OCI-LY3 (cell line): ENCODE measurements around the gene NPHP1.
"Not testable (repeated sequence)": the region's sequence is repeated elsewhere in the genome, so short reads cannot be mapped to it uniquely, and the experiment has no call there.

Experiments used
- EZH2phosphoT487 ChIP-seq: fragments of 200-600 bp; shearing (Covaris generic); IDR thresholded peaks from 2 replicates; pipeline ENCODE4 v1.6.1; 2018; ENCODE audit warnings: antibody characterized with exemption, mixed run types, low read depth
- TF ChIP-seq, protein P1 (sequence below): fragments of 200-600, 300-600 bp; sonication (generic); IDR thresholded peaks from 2 replicates; pipeline ENCODE4 v1.5.1; 2014; ENCODE audit warnings: antibody characterized with exemption, low read length, low read depth

DNA sequence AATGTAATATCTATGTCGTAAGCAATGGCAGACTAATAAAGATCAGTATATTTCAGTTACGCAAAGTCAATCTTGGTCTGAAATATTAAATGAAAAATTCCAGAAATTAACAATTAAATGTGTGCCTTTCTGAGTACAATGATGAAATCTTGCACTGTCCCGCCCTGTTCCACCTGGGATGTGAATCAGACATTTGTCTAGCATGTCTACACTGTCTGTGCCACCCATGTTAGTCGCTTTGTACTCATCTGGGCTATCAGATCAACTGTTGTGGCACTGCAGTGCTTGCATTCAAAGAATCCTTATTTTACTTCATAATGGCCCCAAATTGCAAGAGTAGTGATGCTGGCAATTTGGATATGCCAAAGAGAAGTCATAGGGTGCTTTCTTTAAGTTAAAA is 114.6 kb downstream of the NPHP1 start:
- TF ChIP-seq, protein P1, sequence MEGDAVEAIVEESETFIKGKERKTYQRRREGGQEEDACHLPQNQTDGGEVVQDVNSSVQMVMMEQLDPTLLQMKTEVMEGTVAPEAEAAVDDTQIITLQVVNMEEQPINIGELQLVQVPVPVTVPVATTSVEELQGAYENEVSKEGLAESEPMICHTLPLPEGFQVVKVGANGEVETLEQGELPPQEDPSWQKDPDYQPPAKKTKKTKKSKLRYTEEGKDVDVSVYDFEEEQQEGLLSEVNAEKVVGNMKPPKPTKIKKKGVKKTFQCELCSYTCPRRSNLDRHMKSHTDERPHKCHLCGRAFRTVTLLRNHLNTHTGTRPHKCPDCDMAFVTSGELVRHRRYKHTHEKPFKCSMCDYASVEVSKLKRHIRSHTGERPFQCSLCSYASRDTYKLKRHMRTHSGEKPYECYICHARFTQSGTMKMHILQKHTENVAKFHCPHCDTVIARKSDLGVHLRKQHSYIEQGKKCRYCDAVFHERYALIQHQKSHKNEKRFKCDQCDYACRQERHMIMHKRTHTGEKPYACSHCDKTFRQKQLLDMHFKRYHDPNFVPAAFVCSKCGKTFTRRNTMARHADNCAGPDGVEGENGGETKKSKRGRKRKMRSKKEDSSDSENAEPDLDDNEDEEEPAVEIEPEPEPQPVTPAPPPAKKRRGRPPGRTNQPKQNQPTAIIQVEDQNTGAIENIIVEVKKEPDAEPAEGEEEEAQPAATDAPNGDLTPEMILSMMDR = not testable (repeated sequence)
- TF ChIP-seq EZH2phosphoT487 = not testable (repeated sequence)
